ENCODE data around the gene RNF213.

- no peak for TF ChIP-seq CTCF (IDR thresholded peaks at IDR 0.05)
- no peak for TF ChIP-seq EP300 (IDR thresholded peaks at IDR 0.05)
- no peak for TF ChIP-seq POLR2AphosphoS5 (IDR thresholded peaks at IDR 0.05)
These were observed 14.3 kb downstream of the RNF213 start for GRCh38 chr17:80274871-80275449.
